GM18526 (cell line): Measurements from ENCODE around the gene PSTPIP1.

Experiments
- POLR2A ChIP-seq: IDR thresholded peaks from 3 replicates; pipeline ENCODE4 v1.6.1; 2011; ENCODE audit not compliant: insufficient read length; ENCODE audit errors: extremely low read depth

The PSTPIP1 gene

DNA sequence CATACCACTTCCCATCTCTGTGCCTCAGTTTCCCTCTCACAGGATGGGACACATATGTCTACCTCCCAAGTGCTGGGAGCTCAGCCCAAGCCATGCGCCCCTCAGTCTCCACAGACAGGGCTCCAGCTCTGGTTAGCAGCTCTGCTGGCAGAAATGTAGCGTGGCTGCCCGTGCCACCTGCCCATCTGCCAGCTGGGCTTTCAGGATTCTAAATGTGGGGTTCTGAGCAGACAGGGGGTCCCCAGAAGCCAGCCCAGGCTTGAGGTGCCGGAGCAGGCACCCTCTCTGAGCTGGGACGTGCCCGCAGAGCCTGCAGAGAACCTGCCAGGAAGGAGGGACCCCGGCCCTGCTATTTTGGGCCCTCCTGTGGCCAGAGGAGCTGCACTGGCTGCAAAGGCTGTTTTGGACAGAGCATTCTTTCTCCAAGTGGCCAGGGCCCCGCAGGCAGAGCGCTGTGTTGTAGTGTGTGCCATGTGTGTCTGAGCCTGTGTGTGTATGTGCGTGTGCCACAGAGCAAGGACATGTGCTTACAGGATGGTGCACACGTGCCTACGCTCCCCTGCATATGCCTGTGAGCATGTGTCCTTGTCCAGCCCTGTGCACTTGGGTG, 31.7 kb downstream of the PSTPIP1 start:
- TF ChIP-seq POLR2A: no peak

DNA sequence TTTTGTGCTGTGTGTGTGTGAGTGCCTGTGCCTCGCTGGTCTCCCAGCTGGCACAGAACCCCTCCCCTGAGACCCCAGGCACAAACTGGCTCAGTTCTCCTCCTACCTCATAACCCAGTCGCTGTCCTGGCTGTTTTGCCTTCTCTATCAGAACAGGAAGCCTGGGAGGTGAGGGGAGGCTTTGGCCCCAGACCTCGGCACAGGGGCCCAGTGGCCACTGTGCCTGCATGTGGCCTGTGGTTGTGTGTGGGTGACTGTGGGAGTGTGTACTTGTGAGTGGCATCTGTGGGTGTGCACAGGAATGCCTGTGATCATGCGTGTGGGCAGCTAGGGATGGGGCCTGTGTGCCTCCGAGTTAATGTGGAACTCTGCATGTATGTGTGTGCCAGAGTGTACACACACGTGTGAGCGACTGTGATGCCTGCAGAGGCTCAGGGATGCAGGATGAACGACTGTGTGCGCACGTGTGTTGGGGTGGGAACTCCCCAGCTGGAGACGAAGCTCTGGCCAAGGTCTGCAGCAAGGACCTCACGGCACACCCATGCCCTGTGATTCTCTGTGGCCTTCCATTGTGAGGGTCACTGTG, 32.3 kb downstream of the PSTPIP1 start:
- TF ChIP-seq POLR2A: no peak

DNA sequence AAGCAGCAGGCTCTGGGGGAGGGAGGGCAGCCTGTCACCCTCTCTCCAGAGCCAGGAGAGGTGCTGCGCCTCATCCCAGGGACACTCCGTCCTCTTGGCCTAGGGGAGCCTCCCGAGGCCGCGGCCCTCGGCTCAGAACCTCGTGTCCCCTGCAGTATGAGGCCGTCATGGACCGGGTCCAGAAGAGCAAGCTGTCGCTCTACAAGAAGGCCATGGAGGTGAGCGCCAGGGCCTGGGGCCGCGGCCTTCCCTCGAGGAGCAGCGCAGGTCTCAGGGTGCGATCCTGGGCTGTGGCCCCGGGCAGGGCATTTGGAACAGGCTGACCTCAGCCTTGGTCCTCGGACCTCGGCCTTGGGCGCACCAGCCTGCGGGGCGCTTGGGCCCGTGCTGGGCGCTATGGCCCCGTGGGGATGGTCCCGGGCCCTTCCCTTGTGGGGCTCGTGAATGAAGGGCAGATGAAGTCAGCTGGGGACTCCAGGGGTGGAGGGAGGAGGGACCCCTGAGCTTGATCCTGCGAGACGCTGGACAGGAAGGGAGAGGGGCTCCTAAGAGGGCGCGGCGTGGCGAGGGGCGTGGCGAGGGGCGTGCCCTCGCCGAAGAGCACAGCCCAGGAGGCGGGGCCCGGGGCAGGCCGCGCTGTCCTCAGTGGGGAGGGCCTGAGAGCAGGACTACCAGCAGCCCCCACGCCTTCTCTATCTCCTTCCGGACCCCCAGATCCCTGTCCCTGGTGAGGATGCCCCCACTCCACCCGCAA, 32.9 kb downstream of the PSTPIP1 start:
- TF ChIP-seq POLR2A: no peak

DNA sequence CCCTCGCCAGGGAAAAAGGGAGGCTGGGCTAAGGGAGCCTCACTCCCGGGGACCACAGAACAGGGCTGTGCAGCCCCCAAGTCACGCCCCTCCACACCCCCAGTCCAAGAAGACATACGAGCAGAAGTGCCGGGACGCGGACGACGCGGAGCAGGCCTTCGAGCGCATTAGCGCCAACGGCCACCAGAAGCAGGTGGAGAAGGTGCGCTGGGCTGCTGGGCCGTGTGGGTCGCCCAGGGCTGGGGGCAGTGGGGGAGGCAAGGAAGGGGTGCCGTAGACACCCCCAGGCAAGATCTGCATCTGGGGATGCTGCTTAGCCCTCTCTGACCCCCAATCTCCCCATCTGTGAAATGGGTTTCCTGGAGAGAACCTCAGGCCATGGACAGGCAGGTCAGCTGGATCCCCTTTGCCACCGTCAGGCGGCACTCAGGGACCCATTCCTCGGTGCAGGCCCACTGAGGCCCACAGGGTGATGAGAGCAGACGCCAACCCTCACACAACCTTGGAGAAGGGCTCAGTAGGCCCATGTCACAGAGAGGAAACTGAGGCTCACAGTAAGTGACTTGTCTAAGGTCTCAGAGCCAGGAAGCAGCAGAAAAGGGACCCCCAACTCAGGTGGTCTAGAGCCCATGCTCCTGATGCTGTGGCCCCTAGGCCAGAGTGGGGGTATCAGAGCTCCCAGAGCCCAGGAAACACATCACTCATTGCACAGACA, 33.7 kb downstream of the PSTPIP1 start:
- TF ChIP-seq POLR2A: no peak

DNA sequence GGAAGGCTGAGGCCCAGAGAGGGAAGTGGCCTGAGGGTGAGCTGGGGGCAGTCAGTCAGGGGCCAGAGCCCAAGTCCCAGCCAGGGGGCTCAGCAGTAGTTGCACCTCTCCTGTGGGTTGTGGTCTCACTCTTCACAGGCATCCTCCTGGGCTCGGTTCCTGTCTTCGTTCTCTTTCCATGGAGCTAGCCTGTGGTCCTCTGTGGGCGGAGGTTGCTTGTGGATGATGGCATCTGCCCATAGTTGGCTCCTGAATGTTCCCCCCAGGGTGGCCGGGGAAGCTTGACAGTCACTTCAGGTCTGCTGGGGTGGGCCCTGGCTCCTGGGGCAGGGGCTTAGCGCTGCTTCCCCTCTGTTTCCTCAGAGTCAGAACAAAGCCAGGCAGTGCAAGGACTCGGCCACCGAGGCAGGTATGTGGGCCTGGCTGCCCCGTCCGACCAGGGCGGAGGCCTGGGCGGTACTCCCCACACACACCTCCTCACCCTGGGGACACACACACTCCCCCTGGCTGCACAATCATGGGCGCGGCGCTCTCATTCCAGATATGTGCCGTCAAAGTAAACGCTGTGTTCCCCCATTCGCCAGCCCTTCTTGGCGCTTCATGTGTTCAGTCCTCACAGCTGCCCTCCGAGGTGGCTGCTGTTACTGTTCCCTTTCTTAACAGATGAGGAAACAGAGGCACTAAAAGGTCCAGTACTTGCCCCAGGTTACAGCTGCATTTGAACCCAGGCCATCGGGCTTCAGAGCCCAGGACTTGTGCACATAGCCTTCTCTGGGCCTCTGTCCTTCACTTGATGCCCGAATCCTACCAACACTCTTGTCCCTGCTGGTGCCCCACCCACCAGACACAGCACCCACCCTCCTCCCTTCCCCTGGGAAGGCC, 34.5 kb downstream of the PSTPIP1 start:
- no peak for TF ChIP-seq POLR2A

DNA sequence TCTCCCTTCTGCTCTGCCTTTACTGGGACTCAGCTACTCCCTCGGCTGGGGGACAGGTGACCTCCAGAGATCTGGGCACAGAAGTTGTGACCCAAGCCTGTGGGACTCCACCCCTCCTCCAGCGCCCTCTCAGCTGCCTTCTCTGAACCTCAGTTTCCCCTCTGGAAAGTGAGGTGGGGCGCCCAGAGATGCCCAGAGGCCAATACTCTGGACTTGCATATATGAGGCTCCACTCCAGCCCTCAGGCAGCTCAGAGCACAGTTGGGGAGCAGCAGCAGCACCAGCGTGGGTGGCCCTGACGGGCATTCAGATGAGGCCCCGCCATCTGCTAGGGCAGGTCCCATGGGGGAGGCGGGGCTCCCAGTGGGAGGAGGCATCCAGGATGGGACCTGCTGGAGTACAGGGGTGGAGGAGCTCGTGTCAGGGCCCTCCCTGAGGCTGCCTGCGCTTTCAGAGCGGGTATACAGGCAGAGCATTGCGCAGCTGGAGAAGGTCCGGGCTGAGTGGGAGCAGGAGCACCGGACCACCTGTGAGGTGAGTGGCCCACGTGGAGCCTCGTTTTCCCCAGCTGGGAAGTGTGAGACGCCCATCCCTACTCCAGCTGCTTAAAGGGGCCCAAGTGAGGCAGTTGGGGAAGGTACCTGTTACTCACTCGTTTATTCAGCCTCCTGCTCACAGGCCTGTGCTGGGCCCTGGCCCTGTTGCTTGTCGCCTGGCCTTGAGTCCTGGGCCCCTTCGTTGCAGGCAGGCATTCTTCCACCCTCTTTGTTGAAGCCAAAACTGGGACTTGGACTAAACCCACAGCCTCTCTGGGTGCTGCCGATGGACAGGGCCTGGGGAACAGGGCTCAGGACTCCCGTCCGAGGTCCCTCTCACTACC, 35.4 kb downstream of the PSTPIP1 start:
- no peak for TF ChIP-seq POLR2A

DNA sequence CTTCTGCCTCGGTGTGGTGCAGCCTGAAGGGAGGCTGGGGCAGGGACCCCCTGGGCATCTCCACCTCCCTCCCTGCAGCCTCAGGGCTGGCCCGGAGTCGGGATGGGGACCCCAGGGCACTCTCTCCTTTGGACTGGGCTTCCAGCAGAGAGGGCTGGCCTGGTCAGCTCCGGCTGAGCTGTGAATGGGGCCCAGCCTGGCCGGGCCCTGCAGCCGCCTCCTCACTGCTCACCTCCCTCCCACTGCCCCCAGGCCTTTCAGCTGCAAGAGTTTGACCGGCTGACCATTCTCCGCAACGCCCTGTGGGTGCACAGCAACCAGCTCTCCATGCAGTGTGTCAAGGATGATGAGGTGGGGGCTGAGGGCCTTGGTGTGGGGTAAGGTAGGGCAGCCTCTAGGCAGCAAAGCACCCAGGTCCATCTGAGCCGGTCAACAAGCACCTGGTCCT, 36.0 kb downstream of the PSTPIP1 start:
- no peak for TF ChIP-seq POLR2A

DNA sequence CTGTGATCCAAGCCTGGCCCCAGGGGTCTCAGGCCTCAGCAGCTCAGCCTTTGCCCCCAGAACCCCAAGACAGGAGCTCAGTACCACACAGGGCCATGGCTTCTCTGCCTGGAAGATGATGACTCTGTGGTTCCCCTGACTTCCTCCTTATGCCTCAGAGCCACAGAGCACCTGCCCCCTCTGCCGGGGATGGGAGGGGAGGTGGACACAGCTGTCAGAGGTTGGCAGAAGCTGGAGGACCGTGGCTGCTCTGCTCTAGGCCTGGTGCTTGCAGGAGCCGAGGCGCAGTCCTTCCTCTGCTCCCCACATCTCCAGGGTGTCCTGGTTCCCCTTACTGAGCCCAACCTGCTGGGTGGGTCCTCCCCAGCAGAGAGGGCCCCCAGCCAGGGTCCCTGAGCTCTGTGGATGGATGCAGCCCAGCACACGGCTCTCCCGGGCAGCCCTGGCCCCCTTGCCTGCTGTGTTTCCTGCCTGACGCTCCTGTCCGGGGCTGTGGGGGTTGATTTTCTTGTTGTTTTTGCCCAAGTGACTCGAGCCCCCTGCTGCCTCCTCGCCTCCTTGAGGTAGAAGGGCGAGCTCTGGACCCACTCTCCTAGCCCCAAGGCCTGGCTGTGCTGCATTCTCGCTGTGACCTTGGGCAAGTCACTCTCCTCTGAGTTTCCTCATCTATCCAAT, 36.6 kb downstream of the PSTPIP1 start:
- TF ChIP-seq POLR2A: no peak

DNA sequence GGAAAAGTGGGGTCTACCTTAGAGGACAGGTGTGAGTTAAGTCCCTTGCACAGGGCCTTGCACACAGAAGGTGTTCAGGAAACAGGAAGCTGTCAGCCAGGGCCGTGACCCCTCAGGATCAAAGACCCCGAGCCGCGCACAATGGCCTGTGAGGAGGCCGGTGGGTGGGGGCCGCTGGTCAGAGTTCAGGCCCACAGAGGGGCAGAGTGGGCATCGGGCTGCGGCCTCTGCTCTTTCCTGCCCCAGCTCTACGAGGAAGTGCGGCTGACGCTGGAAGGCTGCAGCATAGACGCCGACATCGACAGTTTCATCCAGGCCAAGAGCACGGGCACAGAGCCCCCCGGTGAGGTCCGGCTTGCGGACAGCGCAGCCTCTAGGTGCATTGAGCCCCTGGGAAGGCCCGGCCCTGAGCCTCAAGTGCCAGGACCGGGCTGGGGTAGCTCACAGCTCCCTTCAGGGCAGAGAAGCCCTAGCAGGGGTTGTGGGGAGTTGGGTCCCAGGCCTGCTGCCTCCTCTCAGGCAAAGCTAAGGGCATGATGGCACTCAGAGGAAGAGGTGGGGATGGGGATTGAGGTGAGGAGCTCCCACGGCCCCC, 37.2 kb downstream of the PSTPIP1 start:
- no peak for TF ChIP-seq POLR2A

DNA sequence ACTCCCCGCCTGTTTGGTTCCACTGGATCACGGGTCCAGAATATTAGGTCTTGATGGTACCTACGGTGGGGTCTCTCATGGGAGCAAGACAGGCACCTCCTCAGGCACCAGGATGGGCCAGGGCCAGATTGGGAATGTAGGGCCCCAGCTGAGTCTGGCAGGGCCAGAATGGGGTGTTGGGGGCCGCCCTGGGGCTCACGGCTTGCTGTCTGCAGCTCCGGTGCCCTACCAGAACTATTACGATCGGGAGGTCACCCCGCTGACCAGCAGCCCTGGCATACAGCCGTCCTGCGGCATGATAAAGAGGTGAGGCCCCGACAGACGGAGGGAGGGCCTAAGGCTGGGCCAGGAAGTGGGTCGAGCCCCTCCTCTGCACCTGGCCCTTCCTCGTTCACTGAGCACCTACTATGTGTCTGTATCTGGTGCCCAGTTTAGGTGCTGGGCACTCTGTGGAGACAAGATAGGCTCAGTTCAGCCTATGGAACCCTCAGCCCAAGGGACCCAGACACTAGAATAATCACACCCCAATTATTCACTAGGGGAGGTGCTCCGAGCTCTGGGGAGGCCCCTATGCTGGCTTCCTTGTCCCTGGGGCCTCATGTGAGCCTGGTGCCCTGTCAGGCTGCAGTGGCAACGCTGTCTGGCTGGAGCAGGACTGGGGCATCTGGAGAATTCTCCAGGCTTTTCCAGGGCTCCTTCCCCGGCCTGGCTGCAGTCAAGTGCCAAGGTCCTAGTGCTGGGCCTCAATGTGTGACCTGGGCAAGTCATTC, 37.9 kb downstream of the PSTPIP1 start:
- TF ChIP-seq POLR2A: no peak

DNA sequence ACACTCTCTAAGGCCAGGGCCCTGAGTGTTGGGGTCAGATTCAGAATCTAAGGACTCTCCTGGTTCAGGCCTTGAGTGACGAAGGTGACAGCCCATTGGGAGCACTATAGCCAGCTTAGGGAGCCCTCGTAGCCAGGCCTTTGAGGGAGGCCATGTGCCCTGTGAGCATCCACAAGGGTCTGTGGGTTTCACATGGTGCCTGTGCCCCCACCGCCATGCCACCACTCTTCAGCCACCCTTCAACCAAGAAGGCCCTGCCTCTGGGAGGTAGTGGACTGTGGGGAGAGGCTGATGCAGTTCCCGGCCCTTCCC, 38.4 kb downstream of the PSTPIP1 start:
- no peak for TF ChIP-seq POLR2A
